Measurements from ENCODE around the gene INSL3. TPM values are rescaled to one million over a fixed set of nuclear protein-coding genes. Genes with fewer than 3 reads are reported as not detected.

The INSL3 gene, protein sequence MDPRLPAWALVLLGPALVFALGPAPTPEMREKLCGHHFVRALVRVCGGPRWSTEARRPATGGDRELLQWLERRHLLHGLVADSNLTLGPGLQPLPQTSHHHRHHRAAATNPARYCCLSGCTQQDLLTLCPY
- 0.57 to 0.74 TPM (median 0.67 TPM) in 5 replicates for total RNA-seq (2022; extraction: Qiagen RNA extraction; ENCODE audit: low read depth)

DNA sequence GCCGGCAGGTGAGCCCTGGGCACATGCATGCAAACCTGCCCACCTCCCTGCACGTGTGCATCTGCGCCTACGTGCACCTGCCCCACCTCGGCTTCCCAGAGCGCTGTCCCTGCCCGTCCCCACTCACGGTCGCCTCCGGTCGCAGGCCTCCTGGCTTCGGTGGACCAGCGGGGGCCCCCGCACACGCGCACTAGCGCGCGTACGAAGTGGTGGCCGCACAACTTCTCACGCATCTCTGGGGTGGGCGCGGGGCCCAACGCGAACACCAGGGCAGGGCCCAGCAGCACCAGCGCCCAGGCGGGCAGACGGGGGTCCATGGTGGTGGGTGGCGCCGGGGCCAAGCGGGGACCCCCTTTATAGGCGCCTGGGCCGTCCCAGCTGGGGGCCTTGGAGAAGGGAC, at the start of gene INSL3:
INSL3 (minus strand) TSS at position 330 of the 400 bp plus-strand sequence; CDS start at position 317, 13 bp downstream.

GRCh38 chr19:17859533-17860330, 38.4 kb upstream of the INSL3 start, which contains the start of gene RPL18A:
Gene RPL18A (plus strand): TSS chr19:17859910. CDS start chr19:17859957, 47 bp downstream.

DNA sequence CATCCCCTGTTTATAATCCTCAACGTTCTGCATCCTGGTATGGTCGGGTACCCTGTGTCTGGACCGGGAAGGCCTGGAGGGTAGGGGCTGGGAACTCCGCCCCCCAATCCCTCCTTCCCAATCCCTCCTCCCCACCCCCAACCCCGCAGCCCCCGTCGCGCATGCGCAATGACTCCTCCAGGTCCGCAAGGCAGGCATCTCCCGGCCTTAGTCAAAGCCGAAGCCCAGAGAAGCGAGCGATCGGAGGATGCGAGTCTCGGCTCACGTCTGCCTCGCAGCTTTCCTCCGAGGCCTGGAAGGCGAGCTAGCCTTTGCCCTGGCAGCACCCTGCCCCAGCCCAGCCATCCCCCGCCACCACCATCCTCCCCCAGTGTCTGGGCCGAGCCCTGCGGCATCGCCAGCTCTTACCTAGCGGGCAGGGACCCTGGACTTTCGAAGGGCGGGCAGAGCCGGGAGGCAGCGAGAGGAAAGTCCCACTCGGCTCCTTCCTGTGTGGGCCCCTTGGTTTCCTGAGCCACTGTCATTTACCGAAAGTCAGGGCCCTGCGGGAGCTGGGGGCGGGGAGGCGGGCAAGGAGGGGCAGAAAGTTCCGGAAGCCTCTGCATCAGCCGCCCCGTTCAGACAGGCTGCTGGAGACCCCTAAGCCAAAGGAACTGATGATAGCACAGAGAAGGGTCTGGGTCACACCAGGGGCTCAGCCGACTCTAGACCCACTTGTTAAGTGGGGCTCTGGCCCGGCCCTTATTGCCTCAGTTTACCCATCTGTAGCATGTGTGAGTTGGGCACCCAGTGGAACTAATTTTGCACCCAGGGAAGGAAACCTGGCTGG, 26.4 kb upstream of the INSL3 start, which contains the start of gene JAK3:
JAK3 (minus strand) TSS at position 445 of the 829 bp plus-strand sequence. CDS start 3,565 bp downstream, outside the sequence.

DNA sequence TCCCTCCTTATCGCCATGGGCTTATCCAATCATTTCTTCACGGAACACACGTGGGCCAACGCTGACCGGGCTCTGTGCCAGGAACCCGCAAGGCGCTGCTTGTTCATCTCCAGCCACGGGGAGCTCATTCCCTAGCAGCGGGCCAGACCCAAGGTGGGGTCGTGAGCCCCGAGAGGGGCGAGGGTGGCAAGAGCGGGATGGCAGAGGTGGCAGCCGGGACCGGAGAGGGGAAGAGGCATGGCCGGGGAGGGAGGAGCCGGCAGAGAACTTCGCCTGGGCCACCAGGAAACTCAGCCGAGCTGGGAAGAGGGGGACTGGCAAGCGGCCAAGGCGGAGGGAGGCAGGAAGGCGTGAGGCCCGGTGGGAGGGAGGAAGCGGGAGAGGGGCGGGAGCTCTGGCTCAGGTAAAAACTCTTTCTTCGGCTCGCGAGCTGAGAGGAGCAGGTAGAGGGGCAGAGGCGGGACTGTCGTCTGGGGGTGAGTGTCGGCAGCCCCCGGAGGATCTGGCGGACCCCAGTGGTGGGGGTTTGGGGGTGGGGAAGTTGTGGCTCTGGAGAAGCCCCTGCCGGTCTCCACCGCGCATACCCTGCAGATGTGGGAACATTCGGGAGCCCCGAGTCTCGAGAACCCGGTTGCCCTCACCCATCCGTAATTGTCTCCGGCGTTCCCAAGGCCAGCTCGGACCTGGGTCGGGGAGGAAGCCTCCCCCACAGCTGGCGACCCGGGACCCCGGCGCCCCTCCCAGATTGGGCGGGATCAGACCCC, 26.4 kb downstream of the INSL3 start, which contains the start of gene B3GNT3:
B3GNT3 (plus strand) TSS at position 408 of the 764 bp plus-strand sequence. CDS start 12,670 bp downstream, outside the sequence.

Other genes starting within 250 kb of the INSL3 start
- 1.00 to 2.2 TPM (median 1.5 TPM) in 5 replicates for gene UNC13A, start 133.2 kb downstream of the INSL3 start, total RNA-seq (2022; extraction: Qiagen RNA extraction; ENCODE audit: low read depth)
- gene MAP1S, start 102.0 kb downstream of the INSL3 start, total RNA-seq (2022; extraction: Qiagen RNA extraction; ENCODE audit: low read depth), result 21.9 to 35.6 TPM (median 34.1 TPM) in 5 replicates
- gene FCHO1, start 70.0 kb downstream of the INSL3 start, total RNA-seq (2022; extraction: Qiagen RNA extraction; ENCODE audit: low read depth), result 16.6 to 20.5 TPM (median 19.1 TPM) in 5 replicates
- gene B3GNT3, start 26.4 kb downstream of the INSL3 start, total RNA-seq (2022; extraction: Qiagen RNA extraction; ENCODE audit: low read depth), result 4.0 to 5.3 TPM (median 4.9 TPM) in 5 replicates
- 0.15 to 0.36 TPM (median 0.31 TPM) in 5 replicates for gene JAK3, start 26.5 kb upstream of the INSL3 start, total RNA-seq (2022; extraction: Qiagen RNA extraction; ENCODE audit: low read depth)
- 1,820 to 2,407 TPM (median 2,274 TPM) in 5 replicates for gene RPL18A, start 38.4 kb upstream of the INSL3 start, total RNA-seq (2022; extraction: Qiagen RNA extraction; ENCODE audit: low read depth)
- gene SLC5A5, start 50.4 kb upstream of the INSL3 start, total RNA-seq (2022; extraction: Qiagen RNA extraction; ENCODE audit: low read depth), result 0.06 to 0.25 TPM (median 0.17 TPM) in 5 replicates
- 101 to 120 TPM (median 112 TPM) in 5 replicates for gene CCDC124, start 111.5 kb upstream of the INSL3 start, total RNA-seq (2022; extraction: Qiagen RNA extraction; ENCODE audit: low read depth)
- 0.38 to 0.98 TPM (median 0.47 TPM) in 5 replicates for gene KCNN1, start 145.6 kb upstream of the INSL3 start, total RNA-seq (2022; extraction: Qiagen RNA extraction; ENCODE audit: low read depth)
- 18.4 to 28.5 TPM (median 27.6 TPM) in 5 replicates for gene ARRDC2, start 186.7 kb upstream of the INSL3 start, total RNA-seq (2022; extraction: Qiagen RNA extraction; ENCODE audit: low read depth)

All from A549 treated with RU486 at 1 μM for 4 hours (cell line).